Thyroid gland (tissue), 4 donors: ENCODE results near the gene ADD1.

Experiments used
- POLR2A ChIP-seq, 2 donors: fragments of 450-650 bp; IDR thresholded peaks; one replicate each; pipeline ENCODE4 v1.6.1; 2017; ENCODE audit warnings: antibody characterized with exemption in 2 of 2, mild to moderate bottlenecking in 2 of 2, moderate library complexity in 1 of 2
- TF ChIP-seq, protein P1 (sequence below), 6 experiments: fragments of 200-600 bp in 3 of 6; fragments of 450-650 bp in 3 of 6; sonication (generic) in 3 of 6; IDR thresholded peaks; one replicate each; pipeline ENCODE4 v1.5.1; 2016 to 2019; ENCODE audit warnings: antibody characterized with exemption in 6 of 6, mild to moderate bottlenecking in 2 of 6, inconsistent platforms in 1 of 6, moderate library complexity in 1 of 6

DNA sequence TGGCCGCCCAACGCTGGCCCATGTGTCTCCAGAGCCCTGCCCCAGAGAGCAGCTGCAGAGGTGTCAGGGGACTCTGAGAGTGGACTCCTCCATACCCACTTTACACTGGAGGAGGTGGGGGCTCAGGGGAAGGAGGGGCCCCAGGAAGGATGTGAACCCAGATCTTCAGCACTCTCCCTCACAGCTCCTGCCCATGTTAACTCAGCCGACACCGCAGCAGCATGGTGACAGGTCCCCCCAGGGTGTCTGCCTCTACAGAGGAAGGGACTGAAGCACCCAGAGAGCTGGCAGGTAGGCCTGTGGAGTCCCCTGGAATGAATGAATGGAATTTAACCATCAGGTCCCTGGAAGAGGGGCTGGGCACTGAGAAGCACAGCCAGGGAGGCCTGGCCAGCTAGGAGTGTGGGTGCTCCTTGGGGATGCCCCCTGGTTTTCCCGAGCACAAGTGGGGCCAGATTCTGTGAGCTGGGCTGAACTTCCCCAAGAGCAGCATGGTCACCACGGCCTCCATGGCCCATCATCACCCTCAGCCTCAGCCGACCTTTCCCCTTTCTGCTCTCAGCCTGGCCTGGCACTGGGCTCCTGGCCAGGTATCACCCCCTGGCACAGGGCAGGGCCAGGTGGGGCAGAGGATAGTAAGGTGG lies 28.9 kb upstream of the ADD1 start:
- TF ChIP-seq, protein P1, sequence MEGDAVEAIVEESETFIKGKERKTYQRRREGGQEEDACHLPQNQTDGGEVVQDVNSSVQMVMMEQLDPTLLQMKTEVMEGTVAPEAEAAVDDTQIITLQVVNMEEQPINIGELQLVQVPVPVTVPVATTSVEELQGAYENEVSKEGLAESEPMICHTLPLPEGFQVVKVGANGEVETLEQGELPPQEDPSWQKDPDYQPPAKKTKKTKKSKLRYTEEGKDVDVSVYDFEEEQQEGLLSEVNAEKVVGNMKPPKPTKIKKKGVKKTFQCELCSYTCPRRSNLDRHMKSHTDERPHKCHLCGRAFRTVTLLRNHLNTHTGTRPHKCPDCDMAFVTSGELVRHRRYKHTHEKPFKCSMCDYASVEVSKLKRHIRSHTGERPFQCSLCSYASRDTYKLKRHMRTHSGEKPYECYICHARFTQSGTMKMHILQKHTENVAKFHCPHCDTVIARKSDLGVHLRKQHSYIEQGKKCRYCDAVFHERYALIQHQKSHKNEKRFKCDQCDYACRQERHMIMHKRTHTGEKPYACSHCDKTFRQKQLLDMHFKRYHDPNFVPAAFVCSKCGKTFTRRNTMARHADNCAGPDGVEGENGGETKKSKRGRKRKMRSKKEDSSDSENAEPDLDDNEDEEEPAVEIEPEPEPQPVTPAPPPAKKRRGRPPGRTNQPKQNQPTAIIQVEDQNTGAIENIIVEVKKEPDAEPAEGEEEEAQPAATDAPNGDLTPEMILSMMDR (IDR thresholded peaks at IDR 0.05): no peak
- TF ChIP-seq POLR2A (IDR thresholded peaks at IDR 0.05): no peak
